PFSK-1 (cell line): ENCODE measurements around the gene FAM234A.

ENCODE experiments used
- FOXP2 ChIP-seq: optimal IDR thresholded peaks from 2 replicates; pipeline ENCODE3; 2011; ENCODE audit warnings: borderline replicate concordance, control low read depth, inconsistent platforms; ENCODE audit not compliant: insufficient read depth; ENCODE audit errors: extremely low read length, extremely low read depth
- POLR2AphosphoS5 ChIP-seq: IDR thresholded peaks from 2 replicates; pipeline ENCODE4 v1.6.1; 2012; ENCODE audit warnings: low read depth, mild to moderate bottlenecking, control low read depth, low read length, moderate library complexity
- REST ChIP-seq, 2 experiments: IDR thresholded peaks; 2 replicates each; pipeline versions ENCODE4 v1.6.1 to v1.8.0; 2011 to 2012; ENCODE audit warnings: low read depth in 2 of 2, low read length in 2 of 2, control low read depth in 1 of 2, inconsistent platforms in 1 of 2, mild to moderate bottlenecking in 1 of 2, moderate library complexity in 1 of 2; ENCODE audit not compliant: insufficient read depth in 1 of 2
- SIN3A ChIP-seq: IDR thresholded peaks from 2 replicates; pipeline ENCODE4 v1.6.1; 2012; ENCODE audit warnings: mild to moderate bottlenecking, low read length, moderate library complexity, borderline replicate concordance; ENCODE audit not compliant: insufficient read depth
- TAF1 ChIP-seq: IDR thresholded peaks from 2 replicates; pipeline ENCODE4 v1.6.1; 2012; ENCODE audit warnings: low read length, control low read depth, borderline replicate concordance; ENCODE audit not compliant: insufficient read depth

The FAM234A gene

GRCh38 chr16:228151-228851 lies 6.3 kb upstream of the FAM234A start:
- TF ChIP-seq TAF1 (no peak), POLR2AphosphoS5 (no peak), REST (IDR thresholded peaks at IDR 0.05; ENCODE audit: insufficient read depth in 1 of 2, low read depth in 2 of 2, low read length in 2 of 2) (no peak), SIN3A (no peak), FOXP2 (no peak)

GRCh38 chr16:228852-229730 lies 5.5 kb upstream of the FAM234A start, which contains the start of gene LUC7L:
Gene LUC7L (minus strand): TSS chr16:229449. CDS start chr16:229339, 110 bp downstream.
- TF ChIP-seq POLR2AphosphoS5, result peak; percentile 99
- TF ChIP-seq TAF1, result no peak; the same call in 1 of the 2 replicates
- peak; percentile 85; the same call in 1 of the 2 replicates for TF ChIP-seq SIN3A
- TF ChIP-seq FOXP2, result peak; percentile 68
- peak; percentile 47 to 66; a peak in 3 of 4 replicates for TF ChIP-seq REST (IDR thresholded peaks at IDR 0.05; ENCODE audit: insufficient read depth in 1 of 2, low read depth in 2 of 2, low read length in 2 of 2)

- no peak for TF ChIP-seq POLR2AphosphoS5
- no peak for TF ChIP-seq FOXP2
- TF ChIP-seq SIN3A, result no peak
- no peak for TF ChIP-seq REST (IDR thresholded peaks at IDR 0.05; ENCODE audit: insufficient read depth in 1 of 2, low read depth in 2 of 2, low read length in 2 of 2)
- no peak for TF ChIP-seq TAF1
These were observed 4.8 kb upstream of the FAM234A start for GRCh38 chr16:229731-230281.

GRCh38 chr16:230949-231348 lies 3.7 kb upstream of the FAM234A start:
- TF ChIP-seq POLR2AphosphoS5, result no peak
- TF ChIP-seq REST (IDR thresholded peaks at IDR 0.05; ENCODE audit: insufficient read depth in 1 of 2, low read depth in 2 of 2, low read length in 2 of 2), result no peak
- no peak for TF ChIP-seq FOXP2
- no peak for TF ChIP-seq TAF1
- no peak for TF ChIP-seq SIN3A
